ENCODE data around the gene TADA2B. TPM values are rescaled to one million over a fixed set of nuclear protein-coding genes. Genes with fewer than 3 reads are reported as not detected.

TADA2B gene
- total and polyA plus RNA-seq, 2 experiments from 2014 or later, result 15.4 to 20.1 TPM

DNA sequence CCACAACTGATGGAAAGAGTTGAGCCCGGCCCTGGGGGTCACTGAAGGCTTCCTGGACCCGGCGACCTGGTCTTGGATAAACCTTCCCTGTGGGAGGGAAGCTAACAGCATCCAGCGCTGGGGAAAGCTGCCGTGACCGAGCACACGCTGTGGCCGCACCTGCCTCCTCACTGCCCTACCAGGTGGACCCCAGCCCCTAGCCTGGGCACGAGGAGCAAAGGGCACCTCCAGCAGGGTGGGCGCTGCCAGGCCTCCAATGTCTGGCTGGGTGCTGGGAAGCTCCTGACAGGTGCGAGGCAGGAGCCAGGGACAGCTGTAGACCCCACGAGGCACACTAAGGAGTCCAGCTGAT lies 7.9 kb downstream of the TADA2B start:
- peaks cover 80% of the 10 kb centered on the region for H3K79me2 ChIP-seq
- no peaks in the 10 kb centered on the region for H3K9me2 ChIP-seq (replicated peaks; ENCODE audit: insufficient read depth)
- H3K4me1 ChIP-seq (ENCODE audit: insufficient read depth), result no peaks in the 10 kb centered on the region
- H3K27me3 ChIP-seq, result no peaks in the 10 kb centered on the region
- H3K9me3 ChIP-seq (ENCODE audit: low read depth), result no peaks in the 10 kb centered on the region
- no peak overlapping the region for H3K27ac ChIP-seq
- TF ChIP-seq EZH2 (IDR thresholded peaks at IDR 0.05; ENCODE audit: borderline replicate concordance) (no peak), EZH2phosphoT487 (IDR thresholded peaks at IDR 0.05; ENCODE audit: low read depth, severe bottlenecking, unreplicated experiment) (no peak)
- TF ChIP-seq, protein P1, sequence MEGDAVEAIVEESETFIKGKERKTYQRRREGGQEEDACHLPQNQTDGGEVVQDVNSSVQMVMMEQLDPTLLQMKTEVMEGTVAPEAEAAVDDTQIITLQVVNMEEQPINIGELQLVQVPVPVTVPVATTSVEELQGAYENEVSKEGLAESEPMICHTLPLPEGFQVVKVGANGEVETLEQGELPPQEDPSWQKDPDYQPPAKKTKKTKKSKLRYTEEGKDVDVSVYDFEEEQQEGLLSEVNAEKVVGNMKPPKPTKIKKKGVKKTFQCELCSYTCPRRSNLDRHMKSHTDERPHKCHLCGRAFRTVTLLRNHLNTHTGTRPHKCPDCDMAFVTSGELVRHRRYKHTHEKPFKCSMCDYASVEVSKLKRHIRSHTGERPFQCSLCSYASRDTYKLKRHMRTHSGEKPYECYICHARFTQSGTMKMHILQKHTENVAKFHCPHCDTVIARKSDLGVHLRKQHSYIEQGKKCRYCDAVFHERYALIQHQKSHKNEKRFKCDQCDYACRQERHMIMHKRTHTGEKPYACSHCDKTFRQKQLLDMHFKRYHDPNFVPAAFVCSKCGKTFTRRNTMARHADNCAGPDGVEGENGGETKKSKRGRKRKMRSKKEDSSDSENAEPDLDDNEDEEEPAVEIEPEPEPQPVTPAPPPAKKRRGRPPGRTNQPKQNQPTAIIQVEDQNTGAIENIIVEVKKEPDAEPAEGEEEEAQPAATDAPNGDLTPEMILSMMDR (IDR thresholded peaks at IDR 0.05; ENCODE audit: poor library complexity), result no peak
- no peak overlapping the region for H2AFZ ChIP-seq
- WGBS (ENCODE audit: low lambda C conversion rate, missing lambda C conversion rate), result 85% methylated on average over 12 of the region's 12 CpGs
- H4K20me1 ChIP-seq (ENCODE audit: insufficient read depth, poor library complexity, severe bottlenecking), result peaks cover 66% of the 10 kb centered on the region
- H3K4me2 ChIP-seq, result no peak overlapping the region
- H3K4me3 ChIP-seq, result no peak overlapping the region
- no peaks in the 10 kb centered on the region for H3K36me3 ChIP-seq (replicated peaks; ENCODE audit: insufficient read depth, low read depth)
- DNase-seq (ENCODE audit: low spot score), result no peak

DNA sequence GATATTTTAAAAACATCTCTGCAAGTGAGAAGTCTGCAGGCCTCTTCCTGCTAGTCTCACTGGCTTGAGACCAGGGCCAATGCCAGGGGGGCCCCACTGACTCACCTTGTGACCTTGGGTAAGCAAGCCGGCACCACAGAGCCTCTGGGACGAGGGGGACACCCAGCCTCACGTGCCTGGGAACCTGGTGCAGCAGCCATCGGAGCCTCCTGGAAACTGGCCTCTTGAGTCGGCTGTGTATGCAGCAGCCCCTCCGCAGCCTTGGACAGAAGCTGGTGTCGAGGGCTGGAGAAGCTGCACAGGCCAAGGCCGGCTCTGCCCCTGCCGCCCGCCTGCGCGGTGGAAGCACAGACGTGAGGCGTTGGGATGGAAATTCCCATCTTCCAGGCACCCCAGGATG lies 8.7 kb downstream of the TADA2B start:
- no peaks in the 10 kb centered on the region for H3K9me3 ChIP-seq (ENCODE audit: low read depth)
- no peak overlapping the region for H3K4me2 ChIP-seq
- 96% methylated on average over 14 of the region's 14 CpGs for WGBS (ENCODE audit: low lambda C conversion rate, missing lambda C conversion rate)
- H4K20me1 ChIP-seq (ENCODE audit: insufficient read depth, poor library complexity, severe bottlenecking), result peaks cover 58% of the 10 kb centered on the region
- H3K36me3 ChIP-seq (replicated peaks; ENCODE audit: insufficient read depth, low read depth), result no peaks in the 10 kb centered on the region
- peaks cover 74% of the 10 kb centered on the region for H3K79me2 ChIP-seq
- H3K27ac ChIP-seq, result no peak overlapping the region
- H3K9me2 ChIP-seq (replicated peaks; ENCODE audit: insufficient read depth), result no peaks in the 10 kb centered on the region
- DNase-seq (ENCODE audit: low spot score), result no peak
- H3K4me1 ChIP-seq (ENCODE audit: insufficient read depth), result no peaks in the 10 kb centered on the region
- H2AFZ ChIP-seq, result no peak overlapping the region
- no peaks in the 10 kb centered on the region for H3K27me3 ChIP-seq
- no peak overlapping the region for H3K4me3 ChIP-seq
- TF ChIP-seq, protein P1 (IDR thresholded peaks at IDR 0.05; ENCODE audit: poor library complexity), result no peak
- no peak for TF ChIP-seq EZH2 (IDR thresholded peaks at IDR 0.05; ENCODE audit: borderline replicate concordance)
- no peak for TF ChIP-seq EZH2phosphoT487 (IDR thresholded peaks at IDR 0.05; ENCODE audit: low read depth, severe bottlenecking, unreplicated experiment)

DNA sequence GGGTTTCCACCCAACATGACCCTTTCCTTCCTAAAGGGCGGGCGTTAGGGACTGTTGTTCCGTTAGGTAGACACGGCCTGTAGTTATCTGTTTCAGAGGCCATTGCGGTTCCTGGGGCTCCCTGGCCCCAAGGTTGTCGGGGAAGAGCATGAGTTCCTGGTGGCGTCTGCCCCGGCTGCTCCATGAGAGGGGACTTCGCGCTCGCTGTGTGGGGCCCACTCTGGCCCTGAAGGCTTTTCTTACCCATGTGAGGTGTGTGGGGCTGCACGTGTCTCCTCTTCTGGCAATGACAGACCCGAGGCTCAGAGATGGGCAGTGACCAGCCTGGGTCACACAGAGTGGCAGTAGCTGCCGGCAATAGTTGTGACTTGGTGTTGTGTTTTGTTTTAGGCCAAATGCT lies 9.1 kb downstream of the TADA2B start:
- Histone ChIP-seq H3K4me2 (no peak overlapping the region), H4K20me1 (ENCODE audit: insufficient read depth, poor library complexity, severe bottlenecking) (peaks cover 54% of the 10 kb centered on the region), H3K9me2 (replicated peaks; ENCODE audit: insufficient read depth) (no peaks in the 10 kb centered on the region), H3K4me3 (no peak overlapping the region), H3K4me1 (ENCODE audit: insufficient read depth) (no peaks in the 10 kb centered on the region), H3K79me2 (peaks cover 70% of the 10 kb centered on the region), H3K36me3 (replicated peaks; ENCODE audit: insufficient read depth, low read depth) (no peaks in the 10 kb centered on the region), H3K9me3 (ENCODE audit: low read depth) (no peaks in the 10 kb centered on the region), H3K27ac (no peak overlapping the region), H3K27me3 (no peaks in the 10 kb centered on the region), H2AFZ (no peak overlapping the region)
- TF ChIP-seq EZH2 (IDR thresholded peaks at IDR 0.05; ENCODE audit: borderline replicate concordance) (no peak), EZH2phosphoT487 (IDR thresholded peaks at IDR 0.05; ENCODE audit: low read depth, severe bottlenecking, unreplicated experiment) (no peak)
- TF ChIP-seq, protein P1 (IDR thresholded peaks at IDR 0.05; ENCODE audit: poor library complexity), result no peak
- 89% methylated on average over 14 of the region's 14 CpGs for WGBS (ENCODE audit: low lambda C conversion rate, missing lambda C conversion rate)
- no peak for DNase-seq (ENCODE audit: low spot score)

Measured in hepatocyte (in vitro differentiated cells).